HepG2 (cell line): ENCODE data around the gene SF3B6. TPM values are rescaled to one million over a fixed set of nuclear protein-coding genes. Genes with fewer than 3 reads are reported as not detected.

Experiments used
- ARID3A ChIP-seq: IDR thresholded peaks from 2 replicates; pipeline ENCODE4 v1.6.1; 2012; ENCODE audit warnings: low read depth, low read length, improper control_type of control experiment
- CBX5 ChIP-seq: sonication (generic); formaldehyde crosslinking; IDR thresholded peaks from 2 replicates; pipeline ENCODE4 v1.4.0; 2020; ENCODE audit warnings: missing genetic modification reagents, borderline replicate concordance
- CEBPG ChIP-seq: IDR thresholded peaks from 2 replicates; pipeline ENCODE4 v1.6.1; 2016
- FLYWCH1 ChIP-seq: sonication (generic); formaldehyde crosslinking; IDR thresholded peaks from 2 replicates; pipeline ENCODE4 v1.8.1; 2023; ENCODE audit warnings: mild to moderate bottlenecking, missing genetic modification reagents
- FOXJ3 ChIP-seq: sonication (generic); formaldehyde crosslinking; IDR thresholded peaks from 2 replicates; pipeline ENCODE4 v1.4.0; 2020; ENCODE audit warnings: missing genetic modification reagents, mild to moderate bottlenecking, borderline replicate concordance
- FOXK2 ChIP-seq: fragments of 450-650 bp; IDR thresholded peaks from 2 replicates; pipeline ENCODE4 v1.6.1; 2016
- HNRNPL ChIP-seq: fragments of 200-400 bp; formaldehyde crosslinking; IDR thresholded peaks from 2 replicates; pipeline ENCODE4 v1.6.1; 2017; ENCODE audit warnings: mild to moderate bottlenecking, low read depth, low read length
- KDM5B ChIP-seq: sonication (generic); formaldehyde crosslinking; IDR thresholded peaks from 2 replicates; pipeline ENCODE4 v1.4.0; 2020; ENCODE audit warnings: missing genetic modification reagents, mild to moderate bottlenecking, borderline replicate concordance
- KDM6A ChIP-seq: IDR thresholded peaks from 2 replicates; pipeline ENCODE4 v1.6.1; 2016; ENCODE audit warnings: low read depth
- KLF12 ChIP-seq: sonication (generic); formaldehyde crosslinking; IDR thresholded peaks from 2 replicates; pipeline ENCODE4 v1.4.0; 2020; ENCODE audit warnings: missing genetic modification reagents, borderline replicate concordance
- MAFK ChIP-seq, 2 experiments: IDR thresholded peaks in 1 of 2; conservative IDR thresholded peaks in 1 of 2; 2 replicates each; pipeline ENCODE4 v1.6.1; 2011; ENCODE audit warnings: improper control_type of control experiment in 2 of 2, low read length in 2 of 2
- PCBP2 ChIP-seq: fragments of 200-400 bp; formaldehyde crosslinking; optimal IDR thresholded peaks from 2 replicates; pipeline ENCODE3; 2018; ENCODE audit warnings: low read length, low read depth; ENCODE audit not compliant: poor library complexity, severe bottlenecking
- PITX1 ChIP-seq: sonication (generic); formaldehyde crosslinking; IDR thresholded peaks from 2 replicates; pipeline ENCODE4 v1.5.1; 2020; ENCODE audit warnings: mild to moderate bottlenecking, missing genetic modification reagents
- POLR2AphosphoS2 ChIP-seq: IDR thresholded peaks from 2 replicates; pipeline ENCODE4 v1.6.1; 2011; ENCODE audit warnings: low read depth, low read length, improper control_type of control experiment
- RFX5 ChIP-seq: IDR thresholded peaks from 2 replicates; pipeline ENCODE4 v1.6.1; 2011; ENCODE audit warnings: low read depth, low read length, improper control_type of control experiment
- YY1 ChIP-seq: IDR thresholded peaks from 2 replicates; pipeline ENCODE4 v1.6.1; 2011; ENCODE audit warnings: low read length, low read depth, moderate library complexity, mild to moderate bottlenecking; ENCODE audit not compliant: insufficient read depth, insufficient replicate concordance
- ZNF136 ChIP-seq: sonication (generic); formaldehyde crosslinking; IDR thresholded peaks from 2 replicates; pipeline ENCODE4 v1.8.1; 2022; ENCODE audit warnings: low read depth, mild to moderate bottlenecking, moderate library complexity, missing genetic modification reagents
- ZNF160 ChIP-seq: sonication (generic); formaldehyde crosslinking; IDR thresholded peaks from 2 replicates; pipeline ENCODE4 v1.8.0; 2022; ENCODE audit warnings: mild to moderate bottlenecking, inconsistent platforms, missing genetic modification reagents
- ZNF354B ChIP-seq: sonication (generic); formaldehyde crosslinking; IDR thresholded peaks from 2 replicates; pipeline ENCODE4 v1.8.0; 2022; ENCODE audit warnings: mild to moderate bottlenecking, missing genetic modification reagents
- ZNF451 ChIP-seq: sonication (generic); formaldehyde crosslinking; IDR thresholded peaks from 2 replicates; pipeline ENCODE4 v1.5.0; 2020; ENCODE audit warnings: mild to moderate bottlenecking, missing genetic modification reagents
- ZNF547 ChIP-seq: sonication (generic); formaldehyde crosslinking; IDR thresholded peaks from 2 replicates; pipeline ENCODE4 v1.5.1; 2020; ENCODE audit warnings: mild to moderate bottlenecking, missing genetic modification reagents
- ZNF557 ChIP-seq: sonication (generic); formaldehyde crosslinking; IDR thresholded peaks from 2 replicates; pipeline ENCODE4 v1.4.0; 2020; ENCODE audit warnings: missing genetic modification reagents
- ZNF558 ChIP-seq: sonication (generic); formaldehyde crosslinking; IDR thresholded peaks from 2 replicates; pipeline ENCODE4 v1.9.0; 2022; ENCODE audit warnings: mild to moderate bottlenecking, missing genetic modification reagents, borderline replicate concordance
- ZNF746 ChIP-seq: sonication (generic); formaldehyde crosslinking; IDR thresholded peaks from 2 replicates; pipeline ENCODE4 v1.8.0; 2022; ENCODE audit warnings: mild to moderate bottlenecking, missing genetic modification reagents
- polyA plus RNA-seq, 8 experiments: library from polyadenylated mRNA; depleted of rRNA in 3 of 8; stranded (reverse) in 7 of 8; unstranded in 1 of 8; fragments of >200 nt; fragmentation: Illumina TruSeq in 4 of 8; extraction: Trizol in 4 of 8; gene quantifications; 2 replicates each; pipeline versions ENCODE4 v1.2.1 to v1.2.3, GENCODE V29; 2011 to 2016; ENCODE audit warnings: low read depth in 4 of 8, missing spikeins in 1 of 8, mixed read lengths in 1 of 8; ENCODE audit not compliant: insufficient read depth in 1 of 8
- total RNA-seq, 5 experiments: library from RNA; depleted of rRNA; stranded (reverse); fragments of >200 nt; fragmentation: Illumina TruSeq; extraction: Trizol; gene quantifications; 2 replicates each; pipeline ENCODE4 v1.2.3, GENCODE V29; 2016; ENCODE audit warnings: low read depth in 1 of 5

Gene SF3B6
- total and polyA plus RNA-seq, 2 of the 13 experiments (the other 11 are each of a cell fraction or from before 2014, with no cell fraction given) = 177 to 182 TPM

DNA sequence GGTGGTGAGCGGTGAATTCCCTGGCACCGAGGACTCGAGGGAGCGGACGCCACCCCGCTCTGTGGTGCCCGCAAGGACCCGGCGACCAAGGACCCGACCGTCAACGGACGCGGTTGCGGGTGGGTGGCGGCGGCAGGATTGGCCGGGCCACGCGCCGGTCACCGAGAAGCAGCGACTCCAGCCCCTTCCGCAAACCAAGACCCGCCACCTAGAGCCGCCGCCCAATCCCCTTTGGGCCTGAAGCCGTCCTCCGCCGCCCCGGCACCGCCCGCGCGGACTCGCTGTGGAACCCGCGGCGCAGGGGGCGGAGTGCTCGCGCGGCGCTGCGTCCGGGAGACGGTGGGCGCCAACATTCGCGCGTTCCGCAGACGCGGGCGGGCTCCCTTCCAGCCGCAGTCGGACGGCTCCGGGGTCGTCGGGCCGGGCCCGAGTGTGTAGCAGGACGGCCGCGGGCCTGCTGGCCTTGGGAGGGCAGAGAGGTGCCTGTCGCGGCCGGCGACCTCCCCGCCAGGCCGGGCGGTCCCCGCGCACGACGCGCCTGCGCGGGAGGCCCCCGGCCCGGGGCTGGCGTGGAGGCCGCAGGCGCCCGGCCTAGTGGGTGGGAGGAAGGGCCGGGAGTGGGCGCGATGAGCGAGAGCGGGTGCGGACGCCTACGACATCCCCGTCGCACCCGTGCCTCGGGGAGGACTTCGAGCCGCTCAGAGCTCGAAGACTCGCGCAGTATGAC is 47.2 kb upstream of the SF3B6 start, which contains the start of the genes FAM228B and PFN4 (continued):
- TF ChIP-seq ARID3A (no peak), CEBPG (CRISPR knock-in tag) (no peak), ZNF558 (CRISPR knock-in tag) (peak; percentile 70; the same call in 1 of the 2 replicates), KDM5B (peak; percentile 94), CBX5 (CRISPR knock-in tag) (0 out of 2 replicates have a peak, but pooled peaks have one; percentile 20), ZNF136 (CRISPR knock-in tag) (no peak), ZNF451 (CRISPR knock-in tag) (peak; percentile 96), ZNF354B (CRISPR knock-in tag) (no peak), ZNF160 (peak; percentile 12; the same call in 1 of the 2 replicates), ZNF547 (CRISPR knock-in tag) (peak; percentile 89), ZNF746 (CRISPR knock-in tag) (no peak; the same call in 1 of the 2 replicates), MAFK (conservative IDR thresholded peaks at IDR 0.05 in 1 of 2, IDR thresholded peaks at IDR 0.05 in 1 of 2; ENCODE audit: low read length in 2 of 2) (no peak), FOXK2 (no peak), POLR2AphosphoS2 (no peak), YY1 (peak; percentile 31), RFX5 (0 out of 2 replicates have a peak, but pooled peaks have one; percentile 6), ZNF557 (no peak; the same call in 1 of the 2 replicates), PITX1 (peak; percentile 73), PCBP2 (no peak), KDM6A (CRISPR knock-in tag) (no peak), HNRNPL (peak; percentile 73), FOXJ3 (CRISPR knock-in tag) (no peak), FLYWCH1 (peak; percentile 32; the same call in 1 of the 2 replicates), KLF12 (CRISPR knock-in tag) (peak; percentile 71)
